Retinal pigment epithelial cell (primary cell): ENCODE results near the gene RNU6-8.

ENCODE experiments used
- DNase-seq: peaks from one replicate; pipeline ENCODE4 v3.0.0-alpha.2; 2010; ENCODE audit warnings: low read depth
- H3K4me3 ChIP-seq: 2 replicates; pipeline ENCODE4 v1.5.1; 2011; ENCODE audit warnings: mild to moderate bottlenecking, low read length, control low read depth, moderate library complexity
- CTCF ChIP-seq: conservative IDR thresholded peaks from 2 replicates; pipeline ENCODE4 v1.5.1; 2011; ENCODE audit warnings: low read depth, low read length, control low read depth, inconsistent platforms

RNU6-8 gene

GRCh38 chr14:32202998-32203882 lies at the start of gene RNU6-8:
Gene RNU6-8, minus strand, starts transcription at chr14:32203269.
- no peak for TF ChIP-seq CTCF
- DNase-seq: peak; percentile 67
- H3K4me3 ChIP-seq: peak within 1 kb of the TSS; percentile 86

DNA sequence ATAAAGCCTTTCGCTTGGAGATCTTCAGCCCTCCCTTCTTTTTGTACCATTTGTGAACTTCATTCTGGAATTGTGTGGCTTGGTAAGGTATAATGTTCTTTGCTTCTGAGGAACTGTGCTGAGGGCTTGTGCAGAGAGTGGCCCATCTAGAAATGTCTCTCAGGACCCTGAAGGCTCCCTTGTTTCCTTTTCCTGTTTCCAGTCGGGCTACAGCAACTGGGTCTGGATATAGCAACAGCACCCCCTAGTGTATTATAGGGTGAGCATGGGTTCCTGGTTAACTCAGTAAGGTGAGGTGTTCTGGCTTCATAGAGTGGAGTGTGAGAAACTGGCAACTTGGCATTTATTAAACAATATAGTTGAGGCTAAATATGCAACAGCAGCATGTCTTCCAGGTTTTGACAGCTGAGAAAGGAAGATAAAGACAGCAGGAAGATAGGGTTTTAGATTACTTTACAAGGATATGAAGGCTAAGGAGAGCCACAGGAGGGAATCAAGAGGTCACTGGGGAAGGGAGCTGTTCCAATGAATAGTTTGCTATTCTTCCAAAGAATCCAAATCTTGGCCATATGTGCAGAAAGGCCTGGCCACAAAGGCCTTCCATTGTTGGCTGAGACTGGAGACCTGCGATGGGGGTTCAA lies 49.1 kb upstream of the RNU6-8 start:
- H3K4me3 ChIP-seq: no peak overlapping the region
- peak; percentile 46 for DNase-seq
- TF ChIP-seq CTCF: peak; percentile 91

- DNase-seq: no peak
- no peak overlapping the region for H3K4me3 ChIP-seq
- no peak for TF ChIP-seq CTCF
These were observed 48.5 kb upstream of the RNU6-8 start for GRCh38 chr14:32251530-32251929.

DNA sequence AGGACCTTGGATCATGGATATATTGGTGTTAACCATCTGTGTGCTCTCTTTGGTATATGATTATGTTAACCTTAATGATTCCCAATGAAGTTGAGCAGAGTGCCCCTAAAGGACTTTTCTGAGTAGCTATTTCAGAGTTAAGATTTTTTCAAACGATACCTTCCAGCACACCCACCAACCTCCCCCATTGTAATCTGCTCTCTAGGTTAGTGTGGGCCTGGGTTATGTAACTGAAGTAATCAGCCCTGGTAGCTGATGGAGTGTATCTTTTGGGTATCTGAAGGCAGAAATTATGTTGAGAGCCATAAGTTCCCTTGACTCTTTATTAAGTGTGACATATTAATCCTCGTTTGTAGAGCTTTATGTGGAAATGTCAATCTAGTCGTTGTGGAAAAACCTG lies 47.6 kb upstream of the RNU6-8 start:
- no peak for TF ChIP-seq CTCF
- H3K4me3 ChIP-seq: no peak overlapping the region
- DNase-seq: peak; percentile 36

- no peak for DNase-seq
- no peak for TF ChIP-seq CTCF
These were observed 46.7 kb upstream of the RNU6-8 start for GRCh38 chr14:32249780-32250179.

GRCh38 chr14:32249371-32249770 lies 46.3 kb upstream of the RNU6-8 start:
- TF ChIP-seq CTCF: no peak
- no peak for DNase-seq
- H3K4me3 ChIP-seq: no peak overlapping the region

More at GRCh38 chr14:32249780-32250179, 46.7 kb upstream of the RNU6-8 start:
- H3K4me3 ChIP-seq: no peak overlapping the region

DNA sequence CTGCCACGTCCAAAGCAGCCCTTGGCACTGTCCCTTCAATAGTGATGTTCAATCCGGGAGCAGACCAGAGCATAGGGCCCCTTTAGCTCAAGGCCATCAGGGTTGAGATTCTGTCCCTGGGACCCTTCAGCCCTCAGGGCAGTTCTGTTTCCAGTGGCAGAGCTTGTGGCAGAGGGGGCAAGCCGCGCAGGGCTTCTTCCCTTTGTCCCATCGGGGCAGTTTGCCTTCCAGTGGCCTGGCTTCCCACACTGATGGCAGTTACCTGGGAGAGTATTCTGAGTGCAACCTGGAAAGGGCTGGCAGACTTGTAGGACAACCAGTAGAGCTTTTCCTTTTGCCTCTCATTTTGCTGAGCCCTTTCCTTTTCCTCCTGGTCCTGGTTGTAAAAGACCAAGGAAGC lies 43.7 kb upstream of the RNU6-8 start:
- DNase-seq: no peak
- no peak for TF ChIP-seq CTCF
- no peak overlapping the region for H3K4me3 ChIP-seq
